Measurements from ENCODE around the gene ACADS. TPM values are rescaled to one million over a fixed set of nuclear protein-coding genes. Genes with fewer than 3 reads are reported as not detected.

ACADS gene
- total and polyA plus RNA-seq, 2 of the 8 experiments (the other 6 are each of a cell fraction or from before 2014, with no cell fraction given), result 4.9 to 7.5 TPM

- H2AK5ac ChIP-seq (ENCODE audit: low read depth, low read length), result no peak overlapping the region
- FAIRE-seq, result no peak
- ChIA-PET CTCF (ENCODE audit: partially characterized antibody) (interaction anchor here (0.7 to 1.5 kb wide), 5 partner anchors 19 to 186 kb away, joined by 3 to 4 read pairs (median 3); no protein-coding TSS in a partner anchor), POLR2A (ENCODE audit: partially characterized antibody) (interaction anchor here (1.1 to 1.4 kb wide), 2 partner anchors 90 to 241 kb away, joined by 3 read pairs; no protein-coding TSS in a partner anchor)
- no peak overlapping the region for H2BK5ac ChIP-seq (ENCODE audit: low read depth, low read length)
- no peak overlapping the region for H2BK12ac ChIP-seq (ENCODE audit: low read depth, low read length)
- peaks cover 0 to 10% (median 4%) of the 10 kb centered on the region in 4 experiments; a peak in 4 of 7 replicates for H3K4me1 ChIP-seq (replicated peaks in 1 of 4; ENCODE audit: control insufficient read depth in 3 of 4, insufficient read depth in 4 of 4, low read length in 3 of 4)
- peaks cover 0 to 2% of the 10 kb centered on the region in 2 experiments for H4K20me1 ChIP-seq (replicated peaks in 1 of 2; ENCODE audit: control insufficient read depth in 1 of 2, insufficient read depth in 2 of 2, low read length in 2 of 2)
- no peaks in the 10 kb centered on the region for H3K23me2 ChIP-seq (ENCODE audit: low read depth, low read length)
- H3K9me3 ChIP-seq (ENCODE audit: insufficient read depth in 2 of 2, low read depth in 1 of 2, low read length in 1 of 2), result no peaks in the 10 kb centered on the region
- 93% methylated on average over 4 of the region's 4 CpGs; no CpG with 5 or more reads in 1 of the 2 experiments for WGBS, 2 experiments (ENCODE audit: extremely low coverage in 1 of 2, insufficient coverage in 1 of 2, insufficient read length in 1 of 2, insufficient replicate concordance in 2 of 2, low coverage in 1 of 2, low lambda C conversion rate in 2 of 2, missing lambda C conversion rate in 1 of 2)
- no peak overlapping the region for H2BK120ac ChIP-seq (replicated peaks; ENCODE audit: low read depth, low read length)
- H3K27ac ChIP-seq (ENCODE audit: low read depth, low read length), result no peak overlapping the region
- H3K23ac ChIP-seq (ENCODE audit: insufficient read length), result no peak overlapping the region
- H3K36me3 ChIP-seq (ENCODE audit: control insufficient read depth in 2 of 4, insufficient read depth in 4 of 4, low read length in 3 of 4), result peaks cover 0 to 7% (median 0%) of the 10 kb centered on the region in 4 experiments; a peak in 3 of 8 replicates
- H2AFZ ChIP-seq (ENCODE audit: low read length), result no peak overlapping the region
- no peak for TF ChIP-seq SIN3A (conservative IDR thresholded peaks at IDR 0.05 in 1 of 2, IDR thresholded peaks at IDR 0.05 in 1 of 2; ENCODE audit: low read depth in 1 of 2, low read length in 2 of 2)
- no peak for TF ChIP-seq CEBPB (IDR thresholded peaks at IDR 0.05; ENCODE audit: low read depth, low read length)
- no peak for TF ChIP-seq SUZ12 (IDR thresholded peaks at IDR 0.05; ENCODE audit: low read length)
- no peak for TF ChIP-seq CTCF (IDR thresholded peaks at IDR 0.05; ENCODE audit: control extremely low read depth in 1 of 3, insufficient read depth in 1 of 3, low read depth in 1 of 3, low read length in 3 of 3)
- no peak for TF ChIP-seq RNF2 (IDR thresholded peaks at IDR 0.05; ENCODE audit: borderline replicate concordance, low read depth, low read length, missing control alignments, poor library complexity, severe bottlenecking)
- TF ChIP-seq CBX8 (IDR thresholded peaks at IDR 0.05; ENCODE audit: borderline replicate concordance, low read depth, low read length), result no peak
- TF ChIP-seq CTBP2 (IDR thresholded peaks at IDR 0.05; ENCODE audit: borderline replicate concordance, insufficient read depth, insufficient read length, low read length), result no peak
- H3K4me2 ChIP-seq (ENCODE audit: insufficient read depth in 1 of 2, low read depth in 2 of 2, low read length in 2 of 2), result no peak overlapping the region
- H3K14ac ChIP-seq (ENCODE audit: insufficient read length), result no peak overlapping the region
- H3K4me3 ChIP-seq (ENCODE audit: extremely low read depth in 1 of 4, insufficient read depth in 2 of 4, low read depth in 3 of 4, low read length in 4 of 4), result no peak overlapping the region
- H4K91ac ChIP-seq (replicated peaks; ENCODE audit: insufficient read length, low read length), result no peak overlapping the region
- H3K79me1 ChIP-seq (ENCODE audit: low read depth, low read length), result no peaks in the 10 kb centered on the region
- H3K56ac ChIP-seq (replicated peaks; ENCODE audit: insufficient read length, low read depth, low read length), result no peak overlapping the region
- no peak overlapping the region for H4K8ac ChIP-seq (ENCODE audit: extremely low read depth, insufficient read depth, low read length)
- no peak overlapping the region for H3K18ac ChIP-seq (ENCODE audit: extremely low read depth, low read length)
- no peak overlapping the region for H3K4ac ChIP-seq (replicated peaks; ENCODE audit: insufficient read length, low read depth, low read length)
- no peaks in the 10 kb centered on the region for H3K27me3 ChIP-seq (replicated peaks in 1 of 4; ENCODE audit: control insufficient read depth in 3 of 4, extremely low read depth in 1 of 4, insufficient read depth in 3 of 4, low read length in 3 of 4)
- H2BK15ac ChIP-seq (ENCODE audit: low read length), result peak overlapping the region; percentile 19; the same call in 1 of the 2 replicates
- no peak overlapping the region for H3K9ac ChIP-seq (replicated peaks in 1 of 4; ENCODE audit: extremely low read depth in 1 of 4, low read depth in 3 of 4, low read length in 3 of 4)
- H2BK20ac ChIP-seq (ENCODE audit: low read length), result no peak overlapping the region
- DNase-seq (ENCODE audit: low read depth in 1 of 2, low spot score in 2 of 2), result no peak
- no peak overlapping the region for H4K5ac ChIP-seq (ENCODE audit: insufficient read length, low read depth, low read length)
- no peaks in the 10 kb centered on the region for H3K79me2 ChIP-seq (ENCODE audit: control insufficient read depth in 1 of 2, insufficient read depth in 2 of 2, low read length in 2 of 2)
Measured at GRCh38 chr12:120757226-120757742, 31.7 kb downstream of the ACADS start.
